ENCODE results near the gene CASP9. TPM values are rescaled to one million over a fixed set of nuclear protein-coding genes. Genes with fewer than 3 reads are reported as not detected.
"Not testable (repeated sequence)": the region's sequence is repeated elsewhere in the genome, so short reads cannot be mapped to it uniquely, and the experiment has no call there.

Gene CASP9
- total RNA-seq, 1 donor from 2014 or later: 13.9 TPM

DNA sequence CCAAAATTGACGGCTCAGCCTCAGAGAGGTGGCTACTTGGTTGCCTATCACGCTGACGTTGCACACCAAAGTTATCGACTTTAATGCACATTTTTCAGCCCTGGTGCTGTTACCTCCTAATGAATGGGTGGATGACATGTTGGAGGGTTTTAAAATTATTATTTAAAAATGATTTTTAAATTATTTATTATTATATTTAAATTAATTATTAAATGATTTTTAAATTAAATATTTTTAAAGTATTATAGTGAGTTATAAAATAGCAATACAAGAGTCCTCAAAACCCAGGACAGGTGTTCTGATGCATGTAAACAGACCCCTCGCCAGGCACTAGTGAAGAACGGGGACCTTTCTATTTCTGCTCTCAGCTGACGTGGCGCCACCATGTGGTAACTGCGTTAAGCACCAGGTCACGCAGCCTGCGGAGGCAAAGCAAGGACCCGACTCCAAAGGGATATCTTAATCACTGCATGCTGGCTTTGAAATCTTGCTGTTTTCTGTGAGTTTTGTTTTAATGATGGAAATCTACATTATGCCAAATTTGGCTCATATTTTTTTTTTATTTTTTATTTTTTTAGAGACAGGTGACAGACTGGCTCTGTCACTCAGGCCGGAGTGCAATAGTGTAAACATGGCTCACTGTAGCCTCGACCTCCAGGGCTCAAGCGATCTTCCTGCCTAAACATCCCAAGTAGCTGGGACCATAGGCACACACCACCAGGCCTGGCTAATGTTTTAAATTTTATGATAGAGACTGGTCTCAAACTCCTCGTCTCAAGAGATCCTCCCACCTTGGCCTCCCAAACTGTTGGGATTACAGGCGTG lies 22.6 kb downstream of the CASP9 start:
- no peak for DNase-seq (ENCODE audit: extremely low read depth, low read depth, low spot score)

DNA sequence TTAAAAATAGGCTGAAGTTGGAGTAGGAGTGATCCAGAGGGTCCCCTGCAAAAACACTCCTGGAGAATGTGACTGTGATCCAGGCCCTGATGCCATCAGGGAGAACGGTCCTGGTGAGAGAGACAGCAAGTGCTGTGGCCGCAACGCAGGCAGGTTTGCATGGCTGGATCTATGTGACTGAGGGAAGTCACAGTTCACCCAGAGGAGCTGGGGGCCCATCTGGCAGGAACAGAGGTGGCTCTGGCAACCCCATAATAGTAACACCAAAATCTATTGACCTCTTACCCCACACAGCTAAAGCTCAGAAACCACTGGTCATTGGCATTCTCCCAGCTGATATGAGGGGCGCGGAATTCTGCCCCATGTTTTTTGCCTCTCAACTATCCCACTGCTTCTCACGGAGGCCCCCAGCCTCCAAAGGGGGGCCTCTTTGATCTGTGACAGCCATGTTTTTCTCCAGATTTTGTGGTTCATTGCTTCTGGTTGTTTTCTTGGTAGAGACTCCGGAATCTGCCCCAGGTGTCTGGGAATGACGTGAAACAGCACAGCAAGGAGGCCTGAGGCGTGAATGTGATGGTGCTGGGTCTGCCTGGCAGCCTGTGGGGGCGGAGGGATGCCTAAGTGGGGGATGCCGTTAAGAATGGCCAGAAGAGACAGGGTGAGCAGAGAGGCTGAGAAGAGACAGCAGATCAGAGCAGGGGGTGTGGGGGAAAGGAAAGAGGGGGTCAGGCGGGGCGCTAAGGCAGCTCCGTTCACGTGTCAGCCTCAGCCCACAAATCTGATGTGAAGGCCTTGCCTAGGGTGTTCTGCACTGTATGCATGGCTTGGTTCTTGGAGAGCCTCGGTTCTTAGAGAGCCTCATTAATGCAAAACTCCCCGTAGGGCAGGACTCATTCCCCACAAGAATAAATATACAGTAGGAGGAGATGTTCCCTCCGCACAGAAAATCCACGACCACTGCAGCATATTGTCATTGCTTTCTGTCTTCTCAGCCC lies 23.5 kb downstream of the CASP9 start:
- no peak for DNase-seq (ENCODE audit: extremely low read depth, low read depth, low spot score)

GRCh38 chr1:15493869-15494390 lies 30.1 kb downstream of the CASP9 start:
- DNase-seq (ENCODE audit: extremely low read depth, low read depth, low spot score): peak; percentile 48

DNA sequence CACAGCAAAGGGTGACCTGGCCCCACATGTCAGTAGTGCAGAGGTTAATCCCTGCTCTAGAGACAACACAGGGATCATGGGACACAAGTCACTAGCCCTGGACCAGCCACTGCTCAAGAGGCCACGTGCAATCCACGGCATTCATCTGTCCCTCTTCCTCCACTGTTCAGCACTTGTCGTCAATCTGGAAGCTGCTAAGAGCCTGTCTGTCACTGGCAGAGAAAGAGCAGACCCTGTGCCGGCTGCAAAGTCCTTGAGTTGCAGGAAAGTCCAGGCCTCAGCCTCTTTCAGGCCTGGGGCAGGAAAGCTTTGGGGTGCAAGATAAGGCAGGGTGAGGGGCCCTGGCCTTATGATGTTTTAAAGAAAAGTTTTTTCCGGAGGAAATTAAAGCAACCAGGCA lies 31.4 kb downstream of the CASP9 start:
- DNase-seq (ENCODE audit: extremely low read depth, low read depth, low spot score): no peak

GRCh38 chr1:15491010-15491409 lies 33.0 kb downstream of the CASP9 start:
- DNase-seq (ENCODE audit: extremely low read depth, low read depth, low spot score): not testable (repeated sequence)

DNA sequence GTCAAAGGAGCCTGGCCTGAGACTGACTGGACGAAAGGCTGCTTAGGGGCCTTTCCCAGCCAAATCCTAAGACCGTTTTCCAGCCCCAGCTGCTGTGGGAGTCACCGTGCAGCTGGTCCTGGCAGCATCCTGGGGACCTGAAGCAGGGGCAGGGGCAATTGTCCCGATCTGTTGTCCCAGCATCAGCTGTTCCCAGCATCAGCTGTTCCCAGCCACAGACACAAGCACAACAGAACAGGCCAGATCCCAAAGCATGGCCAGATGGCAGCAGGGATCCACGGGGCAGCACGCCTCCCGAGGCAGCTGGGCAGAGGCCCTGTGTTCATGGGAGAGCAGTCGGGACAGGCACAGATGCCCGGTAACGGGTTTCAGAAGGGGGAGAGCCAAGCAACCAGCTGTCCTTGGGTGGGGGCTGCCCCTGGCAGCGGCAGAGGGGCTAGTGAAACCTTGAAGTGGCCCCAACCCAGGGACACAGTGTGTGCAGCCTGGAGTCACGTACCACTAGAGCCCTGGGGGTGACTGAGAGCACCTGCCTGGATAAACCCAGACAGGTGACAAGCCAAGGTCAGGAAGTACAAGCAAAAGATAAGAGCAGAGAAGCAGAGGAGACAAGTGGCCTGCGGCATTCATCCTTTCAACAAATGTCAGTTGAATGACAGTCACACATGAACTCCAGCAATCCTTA lies 34.8 kb downstream of the CASP9 start:
- DNase-seq (ENCODE audit: extremely low read depth, low read depth, low spot score): no peak

DNA sequence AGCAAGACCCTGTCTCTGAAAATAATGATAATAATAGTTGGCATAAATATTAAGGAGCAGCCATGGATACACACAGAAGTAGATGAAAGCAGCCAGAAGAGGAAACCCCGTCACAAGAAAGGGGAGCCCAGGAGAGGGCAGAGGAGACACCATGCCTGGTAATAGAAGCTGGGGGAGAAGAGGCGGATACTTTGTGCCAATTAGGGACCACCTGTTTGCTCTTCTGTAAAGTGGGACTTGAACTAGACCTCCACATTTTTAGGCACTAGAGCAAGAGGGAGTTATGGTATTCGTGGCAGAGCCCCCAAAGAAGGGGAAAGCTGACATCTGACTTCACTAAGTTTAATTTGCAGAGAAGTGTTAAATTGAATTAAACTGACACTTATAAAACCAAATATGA lies 35.6 kb downstream of the CASP9 start:
- no peak for DNase-seq (ENCODE audit: extremely low read depth, low read depth, low spot score)

DNA sequence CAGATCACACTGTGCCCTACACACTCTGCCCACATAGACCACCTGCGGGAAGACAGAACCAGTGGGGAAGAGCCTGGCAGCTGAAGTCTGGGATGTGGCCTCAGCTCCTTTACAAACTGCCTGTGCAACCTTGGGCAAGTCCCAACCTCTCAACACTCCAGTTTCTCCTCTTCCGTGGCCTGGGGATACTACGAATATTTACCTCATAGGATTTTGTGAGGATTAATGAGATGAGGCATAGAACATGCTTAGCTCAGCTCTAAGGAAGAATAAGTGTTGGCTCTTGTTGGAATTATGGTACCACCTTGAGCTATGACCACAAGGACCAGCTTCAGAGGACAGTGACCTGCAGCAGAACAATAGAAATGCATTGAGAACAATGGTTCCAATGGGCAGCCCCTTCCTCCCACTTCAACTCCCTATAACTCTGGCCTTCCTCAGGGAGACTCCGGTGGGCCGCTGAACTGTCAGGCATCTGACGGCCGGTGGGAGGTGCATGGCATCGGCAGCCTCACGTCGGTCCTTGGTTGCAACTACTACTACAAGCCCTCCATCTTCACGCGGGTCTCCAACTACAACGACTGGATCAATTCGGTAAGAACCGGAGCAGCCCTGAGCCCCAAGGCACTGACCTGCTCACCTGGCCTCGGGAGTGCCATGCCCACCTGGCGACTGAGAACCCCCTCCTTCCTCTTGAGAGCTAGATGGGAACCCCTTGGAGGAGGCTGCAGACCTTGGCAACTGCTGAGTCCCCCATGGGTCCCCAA lies 37.0 kb downstream of the CASP9 start:
- DNase-seq (ENCODE audit: extremely low read depth, low read depth, low spot score): not testable (repeated sequence)

- DNase-seq (ENCODE audit: extremely low read depth, low read depth, low spot score): no peak
Observed at GRCh38 chr1:15485636-15486035, 38.4 kb downstream of the CASP9 start.

GRCh38 chr1:15484443-15484842 lies 39.6 kb downstream of the CASP9 start:
- DNase-seq (ENCODE audit: extremely low read depth, low read depth, low spot score): not testable (repeated sequence)

DNA sequence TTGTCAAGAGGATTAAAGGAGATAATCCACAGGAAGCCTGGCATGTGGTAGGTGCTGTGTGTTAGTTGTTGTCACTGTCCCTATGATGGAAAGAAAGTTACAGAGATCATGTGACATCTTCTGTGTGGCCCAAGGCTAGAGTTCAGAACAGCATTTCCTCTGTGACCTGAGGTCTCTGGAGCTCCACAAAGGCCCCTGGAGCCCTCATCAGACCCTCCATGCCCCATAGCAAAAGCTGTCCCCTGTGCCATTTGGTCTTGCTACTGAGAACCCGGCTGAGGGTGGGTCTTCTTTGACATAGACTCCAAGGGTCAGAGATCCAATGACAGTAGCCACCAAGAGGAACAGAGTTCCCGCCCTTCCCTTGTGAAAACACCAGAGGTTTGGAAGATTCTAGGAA lies 40.0 kb downstream of the CASP9 start:
- DNase-seq (ENCODE audit: extremely low read depth, low read depth, low spot score): no peak

GRCh38 chr1:15482983-15483543 lies 41.0 kb downstream of the CASP9 start:
- DNase-seq (ENCODE audit: extremely low read depth, low read depth, low spot score): not testable (repeated sequence)

DNA sequence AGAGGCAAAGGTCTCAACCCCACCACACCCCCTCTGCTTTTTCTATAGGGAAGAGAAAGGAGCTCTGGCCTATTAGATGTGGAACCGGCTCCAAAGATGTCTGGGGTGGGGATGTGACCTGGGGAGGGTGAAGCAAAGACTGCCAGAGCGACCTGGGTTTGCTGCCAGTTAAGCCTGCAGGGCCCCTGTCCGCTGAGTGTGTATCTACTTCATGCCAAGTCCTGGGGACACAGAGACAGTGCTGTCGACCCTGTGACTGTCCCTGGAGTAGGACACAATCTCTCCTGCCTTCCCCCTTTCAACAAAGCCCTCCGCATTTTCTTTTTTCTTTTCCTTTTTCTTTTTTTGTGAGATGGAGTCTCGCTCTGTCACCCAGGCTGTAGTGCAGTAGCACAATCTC lies 41.6 kb downstream of the CASP9 start:
- DNase-seq (ENCODE audit: extremely low read depth, low read depth, low spot score): not testable (repeated sequence)

GRCh38 chr1:15479654-15480347 lies 44.2 kb downstream of the CASP9 start:
- DNase-seq (ENCODE audit: extremely low read depth, low read depth, low spot score): no peak

DNA sequence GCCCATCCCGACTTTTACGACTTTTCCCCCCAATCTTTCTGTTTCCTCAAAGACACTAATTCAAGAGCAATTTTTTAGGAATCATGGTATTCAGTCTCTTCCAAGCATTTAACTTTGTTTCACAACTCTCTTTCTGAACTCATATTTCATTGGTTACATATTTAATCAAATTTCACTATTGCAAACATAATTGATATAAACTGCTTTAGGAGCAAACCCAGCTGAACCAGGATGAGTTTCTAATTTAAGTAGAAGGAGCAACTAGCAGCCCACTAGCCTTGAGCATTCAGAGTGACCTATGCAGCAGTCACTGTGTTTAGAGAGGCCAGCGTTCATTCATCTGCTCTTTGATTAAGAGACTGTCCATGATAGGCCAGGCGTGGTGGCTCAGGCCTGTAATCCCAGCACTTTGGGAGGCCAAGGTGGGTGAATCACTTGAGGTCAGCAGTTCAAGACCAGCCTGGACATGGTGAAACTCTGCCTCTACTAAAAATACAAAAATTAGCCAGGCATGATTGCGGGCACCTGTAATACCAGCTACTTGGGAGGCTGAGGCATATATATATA lies 46.3 kb downstream of the CASP9 start:
- no peak for DNase-seq (ENCODE audit: extremely low read depth, low read depth, low spot score)

GRCh38 chr1:15476927-15477326 lies 47.1 kb downstream of the CASP9 start:
- no peak for DNase-seq (ENCODE audit: extremely low read depth, low read depth, low spot score)

- no peak for DNase-seq (ENCODE audit: extremely low read depth, low read depth, low spot score)
Observed at GRCh38 chr1:15475752-15476314, 48.2 kb downstream of the CASP9 start, which contains the start of gene CELA2B. Gene CELA2B, plus strand, starts transcription at chr1:15476104. Its CDS starts 22 bp downstream, at chr1:15476126.

GRCh38 chr1:15472587-15472986 lies 51.4 kb downstream of the CASP9 start:
- no peak for DNase-seq (ENCODE audit: extremely low read depth, low read depth, low spot score)
